ENCODE data around the gene CELSR1. TPM values are rescaled to one million over a fixed set of nuclear protein-coding genes. Genes with fewer than 3 reads are reported as not detected.

CELSR1 gene
- total and polyA plus RNA-seq, 2 of the 13 experiments (the other 11 are each of a cell fraction or from before 2014, with no cell fraction given) = 0.78 to 1.8 TPM

- peak; percentile 38; the same call in 1 of the 2 replicates for TF ChIP-seq ZBTB26 (CRISPR knock-in tag; IDR thresholded peaks at IDR 0.05; ENCODE audit: borderline replicate concordance)
- no peak for TF ChIP-seq BRD4 (CRISPR knock-in tag; IDR thresholded peaks at IDR 0.05)
- TF ChIP-seq ZNF30 (CRISPR knock-in tag; IDR thresholded peaks at IDR 0.05) = no peak
- TF ChIP-seq CSRNP1 (CRISPR knock-in tag; IDR thresholded peaks at IDR 0.05) = no peak
- peak; percentile 99 for TF ChIP-seq STAG1 (CRISPR knock-in tag; IDR thresholded peaks at IDR 0.05)
- no peak for TF ChIP-seq TBX2 (CRISPR knock-in tag; IDR thresholded peaks at IDR 0.05; ENCODE audit: borderline replicate concordance)
- no peak for TF ChIP-seq TRIM24 (CRISPR knock-in tag; IDR thresholded peaks at IDR 0.05)
- TF ChIP-seq ELF3 (CRISPR knock-in tag; IDR thresholded peaks at IDR 0.05) = 0 out of 2 replicates have a peak, but pooled peaks have one; percentile 22
- no peak for TF ChIP-seq MTERF4 (CRISPR knock-in tag; IDR thresholded peaks at IDR 0.05)
- no peak for TF ChIP-seq RARA (CRISPR knock-in tag; IDR thresholded peaks at IDR 0.05)
- peak; percentile 71; the same call in 1 of the 2 replicates for TF ChIP-seq ZNF776 (CRISPR knock-in tag; IDR thresholded peaks at IDR 0.05)
- no peak for TF ChIP-seq MED8 (CRISPR knock-in tag; IDR thresholded peaks at IDR 0.05; ENCODE audit: insufficient replicate concordance)
- TF ChIP-seq TFDP2 (CRISPR knock-in tag; IDR thresholded peaks at IDR 0.05) = no peak
- TF ChIP-seq ZNF7 (CRISPR knock-in tag; IDR thresholded peaks at IDR 0.05) = no peak
- no peak for TF ChIP-seq RBM22 (optimal IDR thresholded peaks at IDR 0.05; ENCODE audit: low read length)
- TF ChIP-seq ZNF652 (CRISPR knock-in tag; IDR thresholded peaks at IDR 0.05; ENCODE audit: borderline replicate concordance, low read depth) = no peak
- TF ChIP-seq MTF2 (CRISPR knock-in tag; IDR thresholded peaks at IDR 0.05; ENCODE audit: borderline replicate concordance) = no peak
- no peak for TF ChIP-seq HNF4A (CRISPR knock-in tag; IDR thresholded peaks at IDR 0.05)
- no peak for TF ChIP-seq SRSF9 (IDR thresholded peaks at IDR 0.05; ENCODE audit: borderline replicate concordance, insufficient read depth, low read depth, low read length, poor library complexity, severe bottlenecking)
- no peak for TF ChIP-seq CENPT (CRISPR knock-in tag; IDR thresholded peaks at IDR 0.05; ENCODE audit: low read depth)
- no peak for TF ChIP-seq ZC3H4 (CRISPR knock-in tag; IDR thresholded peaks at IDR 0.05; ENCODE audit: borderline replicate concordance)
- 0 out of 2 replicates have a peak, but pooled peaks have one; percentile 19 for TF ChIP-seq FOXA3 (CRISPR knock-in tag; IDR thresholded peaks at IDR 0.05)
- TF ChIP-seq ZNF3 (CRISPR knock-in tag; IDR thresholded peaks at IDR 0.05) = no peak
- no peak for TF ChIP-seq ZBTB2 (CRISPR knock-in tag; IDR thresholded peaks at IDR 0.05; ENCODE audit: low read depth)
Observed at GRCh38 chr22:46542011-46542985, 4.9 kb upstream of the CELSR1 start (continued).
